Muscle of back (tissue), 13 donors: ENCODE data around the gene DGKG. TPM values are rescaled to one million over a fixed set of nuclear protein-coding genes. Genes with fewer than 3 reads are reported as not detected.

Experiments used
- DNase-seq, 3 donors: peaks; one replicate each; pipeline versions ENCODE4 v3.0.0 to v3.0.0-alpha.2; 2013
- long read RNA-seq, 9 donors: transcript quantifications; one replicate each; lab custom pipeline, GENCODE V29; 2026
- polyA plus RNA-seq, 10 donors: library from polyadenylated mRNA; unstranded; fragments of 120-200 nt; gene quantifications; one replicate each; pipeline ENCODE4 v1.2.1, GENCODE V29; 2013; ENCODE audit not compliant: insufficient read length in 10 of 10

The DGKG gene
- 1 to 10 TPM in 9 of 10 donors, under 1 TPM in 1; 0.49 to 4.3 (median 2.4) TPM for polyA plus RNA-seq
- long read RNA-seq, donor 1 = 0 reads
- long read RNA-seq, donor 2, partial matches to known transcripts = 0 of 1 reads
- long read RNA-seq, donor 2, other reads (novel, unspliced or antisense) = 0 of 1 reads
- long read RNA-seq, donor 3 = 0 reads
- long read RNA-seq, donor 4 = 0 reads
- long read RNA-seq, donor 5 = 0 reads
- long read RNA-seq, donor 6 = 0 reads
- long read RNA-seq, donor 7 = 0 reads
- long read RNA-seq, donor 8 = 0 reads
- long read RNA-seq, donor 9 = 0 reads

GRCh38 chr3:186361762-186362536 is at the start of gene DGKG:
Gene DGKG (minus strand): TSS chr3:186362234. CDS start chr3:186320459, 41,775 bp downstream.
- DNase-seq = peak in 1 of 3 donors; percentile 50

DNA sequence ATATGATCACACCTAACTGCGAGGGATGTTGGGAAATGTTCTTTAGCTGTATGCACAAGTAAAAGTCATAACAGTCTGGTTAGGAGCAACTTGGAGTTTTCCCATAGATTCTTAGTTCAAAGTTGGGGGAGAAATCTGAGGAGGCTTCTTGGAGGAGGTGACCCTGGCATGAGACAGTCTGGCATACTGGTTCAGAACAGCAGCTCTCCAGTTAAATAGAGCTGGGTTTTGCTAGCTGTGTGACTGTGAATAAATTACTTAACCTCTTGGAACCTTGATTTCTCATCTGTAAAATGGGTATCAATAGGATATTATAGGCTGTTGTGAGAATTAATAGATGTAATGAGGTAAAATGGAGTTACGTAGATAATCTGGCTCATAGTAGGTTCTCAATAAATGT is 49.1 kb upstream of the DGKG start:
- DNase-seq = no peak

DNA sequence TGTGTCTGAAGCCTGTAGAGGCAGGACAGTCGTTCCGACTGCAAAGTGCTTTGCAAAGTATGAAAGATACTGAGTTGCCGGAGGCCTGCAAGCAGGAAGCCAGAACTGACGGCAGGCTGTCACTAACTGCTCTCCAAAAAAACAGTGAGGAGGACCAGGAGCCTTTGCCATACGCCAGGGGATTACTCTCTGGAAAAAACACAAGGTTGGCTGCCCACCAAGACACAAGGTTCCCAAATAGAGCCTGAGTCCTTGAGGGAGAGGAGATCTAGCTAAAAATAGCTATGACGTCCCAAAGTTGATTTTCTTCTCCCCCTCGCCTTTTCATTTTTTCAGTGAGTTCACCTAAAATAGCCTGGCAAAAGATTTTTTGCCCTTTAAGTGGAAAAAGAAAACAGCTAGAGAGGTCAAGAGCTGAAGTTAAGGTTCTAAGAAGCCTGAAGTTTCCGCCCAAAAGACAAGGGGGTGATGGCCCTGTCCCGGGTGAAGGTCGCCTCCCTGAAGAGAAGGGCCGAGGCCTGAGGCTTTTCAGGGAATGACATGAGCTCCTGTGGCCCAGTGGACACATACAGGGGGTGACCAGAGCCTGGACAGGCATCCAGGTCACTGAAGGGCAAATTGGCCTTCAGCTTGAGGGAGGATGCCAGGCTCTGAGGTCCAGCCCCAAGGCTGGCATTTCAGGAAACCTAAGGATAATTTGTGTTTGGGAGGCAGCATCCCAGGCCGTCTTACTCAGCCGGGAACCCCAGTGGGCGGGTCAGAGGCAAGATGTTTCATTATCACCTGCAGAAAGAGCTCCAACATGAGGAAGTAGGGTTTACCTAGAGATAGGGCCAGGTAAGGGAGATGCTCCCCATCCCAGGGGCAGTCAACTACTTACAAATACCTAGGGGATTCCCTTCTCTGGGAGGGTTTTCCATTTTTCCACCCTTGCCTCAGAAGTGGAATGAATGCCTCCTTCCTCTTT is 44.9 kb upstream of the DGKG start:
- peak in 1 of 3 donors; percentile 36 for DNase-seq

DNA sequence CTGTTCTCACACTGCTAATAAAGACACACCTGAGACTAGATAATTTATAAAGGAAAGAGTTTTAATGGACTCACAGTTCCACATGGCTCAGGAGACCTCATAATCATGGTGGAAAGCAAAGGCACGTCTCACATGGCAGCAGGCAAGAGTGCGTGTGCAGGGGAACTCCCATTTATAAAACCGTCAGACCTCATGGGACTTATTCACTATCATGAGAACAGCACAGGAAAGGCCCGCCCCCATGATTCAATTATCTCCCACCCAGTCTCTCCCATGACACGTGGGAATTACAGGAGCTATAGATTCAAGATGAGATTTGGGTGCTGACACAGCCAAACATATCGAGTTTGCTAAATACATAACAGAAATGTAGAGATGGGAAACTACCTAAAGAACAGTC is 39.5 kb upstream of the DGKG start:
- no peak for DNase-seq

GRCh38 chr3:186400662-186401061 is 38.6 kb upstream of the DGKG start:
- no peak for DNase-seq

DNA sequence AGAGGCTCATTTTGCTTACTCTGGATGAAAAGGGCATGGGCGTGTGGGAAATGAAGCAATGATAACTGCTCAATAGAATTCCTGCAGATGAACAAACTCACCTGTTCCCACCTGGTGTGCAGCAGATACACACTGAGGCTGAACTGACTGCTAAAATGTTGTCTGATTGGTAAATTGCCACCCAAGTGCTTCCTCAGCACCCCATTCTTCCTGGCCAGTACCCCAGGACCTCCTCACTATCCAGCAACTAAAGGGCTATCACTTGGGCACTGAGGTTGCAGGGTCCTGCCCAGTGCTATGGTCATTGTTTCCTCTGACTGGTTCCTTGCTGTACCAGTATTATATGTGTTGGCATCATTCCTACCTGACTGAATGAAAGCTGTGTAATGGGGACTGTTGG is 38.0 kb upstream of the DGKG start:
- DNase-seq = no peak

- DNase-seq = no peak
Measured at GRCh38 chr3:186394566-186395217, 32.7 kb upstream of the DGKG start.

DNA sequence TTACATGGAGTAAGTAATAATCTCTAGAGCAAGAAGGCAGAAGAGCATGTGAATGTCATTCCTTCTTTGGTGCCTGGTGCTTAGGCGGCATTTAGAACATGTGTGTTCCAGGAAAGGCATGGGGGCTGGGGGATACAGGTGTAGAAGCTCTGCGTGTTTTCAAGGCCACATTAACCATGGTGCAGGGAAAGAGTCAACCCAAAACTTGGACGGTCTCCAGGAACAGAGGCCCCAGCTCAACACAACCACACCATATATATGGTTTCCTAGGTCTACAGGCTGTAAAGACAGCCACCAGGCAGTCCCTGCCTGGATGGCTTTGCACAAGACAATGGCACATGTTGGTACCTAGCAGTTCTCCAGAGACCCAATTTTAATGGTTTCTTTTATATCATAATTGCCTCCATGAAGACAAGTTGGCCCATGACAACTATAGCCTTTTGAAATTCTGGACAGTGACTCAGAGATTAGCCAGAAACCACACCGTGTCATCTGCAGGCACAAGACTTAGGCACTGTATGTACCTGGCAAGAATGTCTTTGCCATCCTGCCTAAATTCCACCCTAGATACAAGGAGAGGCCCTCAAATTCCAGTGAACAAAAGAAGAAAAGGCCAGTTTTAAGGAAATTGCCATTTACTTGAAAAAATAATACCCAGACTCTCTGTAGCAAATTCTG is 25.0 kb upstream of the DGKG start:
- DNase-seq = no peak

DNA sequence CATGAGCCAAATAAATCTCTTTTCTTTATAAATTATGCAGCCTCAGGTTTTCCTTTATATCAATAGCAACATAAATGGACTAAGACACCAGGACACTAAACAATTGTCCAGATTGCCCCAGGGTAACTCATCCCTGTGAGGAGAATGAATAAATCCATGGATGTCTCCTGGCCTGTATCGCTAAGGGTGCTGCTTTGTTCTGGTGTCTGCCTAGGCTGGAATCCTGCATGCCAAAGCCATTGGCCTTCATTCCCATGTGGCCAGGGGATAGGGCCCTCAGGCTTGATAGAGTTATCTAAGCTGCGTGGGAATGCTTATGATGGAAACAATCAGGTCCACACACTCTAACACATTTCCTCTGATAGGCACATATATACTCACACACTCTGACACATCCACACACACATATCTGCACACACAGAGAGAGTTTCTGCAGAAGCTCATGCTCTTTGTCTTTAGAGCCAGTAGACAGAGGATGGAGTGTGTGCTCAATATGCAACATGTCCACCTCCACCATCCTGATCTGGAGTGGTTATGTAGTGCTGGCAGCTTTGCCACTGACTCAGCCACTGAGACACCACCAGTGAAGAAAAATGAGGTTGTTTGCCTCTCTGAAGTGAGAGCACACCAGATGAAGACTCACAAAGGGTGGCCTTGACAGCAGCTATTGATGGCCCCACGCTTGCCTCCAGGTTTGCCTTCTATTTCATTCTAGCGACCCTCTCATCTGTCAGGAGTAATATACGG is 24.0 kb upstream of the DGKG start:
- no peak for DNase-seq

DNA sequence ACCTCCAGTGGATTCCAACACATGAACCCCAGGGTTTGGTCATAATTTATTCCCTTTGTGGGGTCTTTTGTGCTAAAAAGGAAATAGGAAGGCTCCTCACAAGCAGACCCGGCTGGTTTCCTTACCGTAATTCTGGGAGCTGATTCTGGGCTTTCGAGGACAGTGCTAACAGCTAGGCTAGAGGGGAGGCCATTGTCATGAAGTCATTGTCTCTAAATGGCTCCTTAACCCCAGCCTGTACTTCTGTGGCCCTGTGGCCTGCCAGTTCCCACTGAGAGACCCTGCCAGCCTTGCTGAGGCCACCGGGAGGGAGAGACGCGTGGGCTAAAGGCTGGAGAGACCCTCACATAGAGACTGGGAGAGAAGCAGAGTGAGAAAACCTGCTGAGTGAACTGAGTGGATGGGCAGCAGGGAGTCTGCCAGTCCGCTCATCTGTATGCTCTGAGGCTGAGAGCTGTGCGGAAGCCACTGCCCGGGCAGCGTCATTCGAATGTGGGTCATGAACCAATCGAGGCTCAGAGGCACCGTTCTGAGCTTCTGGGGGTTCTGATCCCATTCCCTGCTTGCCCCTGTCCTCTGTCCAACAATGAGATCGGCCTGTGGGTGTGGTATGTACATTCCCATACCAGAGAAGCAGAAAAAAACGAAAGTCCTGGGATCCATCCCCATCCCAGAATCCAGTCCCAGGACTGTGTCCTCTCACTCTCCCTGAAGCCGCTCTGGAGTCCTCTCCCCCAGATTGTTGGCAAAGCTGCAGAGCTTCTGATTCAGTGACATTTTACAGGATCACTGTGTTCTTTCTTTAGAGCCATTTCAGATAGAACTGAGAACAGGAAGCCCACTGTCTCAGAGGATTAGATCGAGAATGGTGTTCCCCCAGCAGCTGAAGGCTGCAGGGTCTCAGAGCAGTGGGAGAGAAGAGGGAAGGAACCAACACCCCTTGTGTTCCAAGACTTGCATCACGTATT is 21.3 kb upstream of the DGKG start:
- DNase-seq = no peak

- DNase-seq = no peak
Measured at GRCh38 chr3:186382217-186382885, 20.3 kb upstream of the DGKG start.

DNA sequence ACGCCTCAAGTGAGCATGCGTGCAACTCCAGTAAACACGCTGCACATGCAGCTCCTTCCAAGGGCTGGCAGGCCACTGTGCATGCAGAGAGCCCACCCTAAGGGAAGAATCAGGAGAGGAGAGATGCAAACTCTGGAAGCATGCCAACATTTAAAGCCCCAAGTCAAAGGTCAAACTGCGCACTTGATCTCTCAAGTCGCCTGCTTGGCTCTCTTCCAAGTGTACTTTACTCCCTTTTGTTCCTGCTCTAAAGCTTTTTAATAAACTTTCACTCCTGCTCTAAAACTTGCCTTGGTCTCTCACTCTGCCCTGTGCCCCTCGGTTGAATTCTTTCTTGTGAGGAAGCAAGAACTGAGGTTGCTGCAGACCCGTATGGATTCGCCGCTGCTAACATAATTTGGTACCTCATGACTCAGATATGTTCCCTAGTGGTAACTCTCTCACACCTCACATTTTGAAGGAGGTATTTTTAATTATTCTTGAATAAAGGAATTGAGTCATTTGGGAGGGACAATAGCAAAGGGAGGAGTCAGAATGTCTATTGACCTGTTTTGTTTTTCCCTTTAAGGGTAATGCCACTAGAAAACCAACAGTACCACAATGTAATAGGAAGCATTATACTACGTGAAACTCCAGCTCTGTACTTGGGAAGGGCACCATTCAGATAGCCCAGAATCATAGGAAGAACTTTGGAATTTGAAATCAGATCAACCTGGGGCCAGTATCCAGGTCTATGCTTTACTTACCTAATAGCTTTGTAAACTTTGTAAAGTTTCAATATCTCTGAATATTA is 19.6 kb upstream of the DGKG start:
- no peak for DNase-seq

- DNase-seq = no peak
Measured at GRCh38 chr3:186380622-186381380, 18.8 kb upstream of the DGKG start.

GRCh38 chr3:186375443-186375842 is 13.4 kb upstream of the DGKG start:
- DNase-seq = no peak

DNA sequence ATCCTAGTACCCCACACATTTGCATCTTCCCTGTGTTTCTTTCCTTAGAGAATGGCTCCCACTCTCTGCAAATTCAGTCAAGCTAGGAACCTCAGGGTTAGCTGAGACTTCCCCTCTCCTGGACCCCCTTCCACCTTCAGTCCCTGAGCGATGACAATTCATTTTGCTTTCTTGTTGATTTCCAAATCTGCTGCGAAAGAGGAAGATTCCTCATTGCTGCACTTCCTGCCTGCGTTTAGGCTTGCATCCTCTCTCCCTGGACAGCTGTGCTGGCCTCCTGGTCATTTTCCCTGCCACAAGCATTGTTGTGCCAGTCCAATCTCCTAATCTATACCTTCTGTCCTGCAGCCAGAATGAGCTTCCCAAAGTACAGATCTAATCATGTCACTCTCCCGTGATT is 12.3 kb upstream of the DGKG start:
- DNase-seq = no peak

DNA sequence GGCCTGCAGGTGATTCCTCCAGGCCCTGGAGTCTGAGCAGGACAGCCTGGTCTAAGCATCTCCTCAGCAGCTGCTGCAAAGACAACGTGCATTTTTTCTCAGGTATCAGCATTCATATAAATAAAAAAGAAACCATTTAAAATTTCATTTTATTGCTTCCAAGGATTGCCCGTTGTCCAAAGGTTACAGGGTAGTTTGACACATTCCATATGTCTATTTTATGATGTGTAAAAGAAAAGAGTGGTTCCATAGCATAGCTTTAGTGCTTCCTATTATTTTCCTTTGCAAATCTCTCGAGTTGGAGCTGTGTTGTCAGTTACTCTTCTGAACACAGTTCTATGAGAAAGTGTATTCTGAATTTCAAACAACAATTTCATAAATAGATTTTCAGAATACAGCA is 7.2 kb upstream of the DGKG start:
- DNase-seq = no peak

DNA sequence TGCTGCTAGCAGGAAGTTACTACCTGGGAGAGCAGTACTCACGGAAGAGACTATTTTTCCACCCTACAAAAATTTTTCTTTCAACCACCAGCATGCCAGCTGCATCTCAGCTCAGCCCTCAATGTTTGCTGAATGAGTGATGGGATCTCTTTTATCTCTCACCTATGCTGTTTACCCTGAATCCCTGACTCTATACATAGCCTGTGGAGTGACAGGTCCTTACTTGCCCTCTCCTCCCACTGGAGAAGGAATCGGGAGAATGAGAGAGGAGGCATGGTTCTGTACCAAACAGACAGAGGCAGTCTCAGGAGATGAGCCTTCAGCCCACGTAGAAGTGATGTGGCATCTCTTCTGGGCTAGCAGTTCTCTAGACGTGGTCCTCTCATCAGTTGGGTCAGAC is 6.7 kb upstream of the DGKG start:
- DNase-seq = no peak
